ENCODE measurements around the gene SH3PXD2B. TPM values are rescaled to one million over a fixed set of nuclear protein-coding genes. Genes with fewer than 3 reads are reported as not detected.

The SH3PXD2B gene
- total RNA-seq, 1 experiment from 2014 or later = 64.1 TPM

DNA sequence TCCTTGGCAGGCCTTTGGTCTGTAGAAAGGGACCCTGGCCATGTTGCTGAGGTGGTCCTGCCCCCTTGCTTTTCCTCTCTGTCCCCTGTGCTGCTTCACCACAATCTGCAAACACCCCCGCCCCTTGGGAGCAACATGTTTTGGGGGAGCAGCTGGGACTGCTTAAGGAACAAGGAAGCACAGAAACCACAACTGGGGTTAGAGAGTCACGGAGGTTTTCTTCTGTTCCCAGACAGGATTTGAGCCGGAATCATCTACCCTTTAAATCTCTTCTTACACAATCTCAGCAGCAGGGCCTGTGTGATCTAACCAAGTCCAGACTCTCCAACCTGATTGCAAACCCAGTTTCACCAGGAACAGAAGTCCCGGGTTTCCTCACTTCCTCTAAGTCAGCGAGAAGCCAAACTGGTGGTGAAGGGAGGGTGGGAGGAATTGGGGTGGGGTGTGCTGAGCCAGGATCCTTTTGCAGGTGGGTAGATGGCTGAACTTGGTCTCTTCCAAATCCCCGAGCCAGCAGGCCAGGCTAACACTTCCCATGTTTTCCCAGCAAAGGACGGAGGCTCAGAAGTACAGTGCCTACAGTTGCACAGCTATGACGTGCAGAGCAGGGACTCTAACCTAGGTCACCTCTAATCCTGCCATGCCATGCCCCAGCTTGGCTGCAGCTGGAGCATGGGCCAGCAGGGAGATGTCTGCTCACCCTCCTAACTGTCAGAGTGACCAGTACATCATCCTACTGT, 25.0 kb downstream of the SH3PXD2B start:
- ChIA-PET POLR2A (no interaction called here), CTCF (no interaction called here)
- Mint-ChIP-seq H3K27me3 (ENCODE audit: low read depth) (no peaks in the 10 kb centered on the region), H3K4me3 (no peak overlapping the region), H3K27ac (no peak overlapping the region), H3K9me3 (no peaks in the 10 kb centered on the region), H3K36me3 (peaks cover 2% of the 10 kb centered on the region; the same call in 1 of the 2 replicates), H3K4me1 (peaks cover 4% of the 10 kb centered on the region; the same call in 1 of the 2 replicates)
- ATAC-seq (no peak), DNase-seq (ENCODE audit: low spot score) (no peak)
- TF ChIP-seq, protein P1, sequence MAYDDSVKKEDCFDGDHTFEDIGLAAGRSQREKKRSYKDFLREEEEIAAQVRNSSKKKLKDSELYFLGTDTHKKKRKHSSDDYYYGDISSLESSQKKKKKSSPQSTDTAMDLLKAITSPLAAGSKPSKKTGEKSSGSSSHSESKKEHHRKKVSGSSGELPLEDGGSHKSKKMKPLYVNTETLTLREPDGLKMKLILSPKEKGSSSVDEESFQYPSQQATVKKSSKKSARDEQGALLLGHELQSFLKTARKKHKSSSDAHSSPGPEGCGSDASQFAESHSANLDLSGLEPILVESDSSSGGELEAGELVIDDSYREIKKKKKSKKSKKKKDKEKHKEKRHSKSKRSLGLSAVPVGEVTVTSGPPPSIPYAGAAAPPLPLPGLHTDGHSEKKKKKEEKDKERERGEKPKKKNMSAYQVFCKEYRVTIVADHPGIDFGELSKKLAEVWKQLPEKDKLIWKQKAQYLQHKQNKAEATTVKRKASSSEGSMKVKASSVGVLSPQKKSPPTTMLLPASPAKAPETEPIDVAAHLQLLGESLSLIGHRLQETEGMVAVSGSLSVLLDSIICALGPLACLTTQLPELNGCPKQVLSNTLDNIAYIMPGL (CRISPR knock-in tag; IDR thresholded peaks at IDR 0.05) = no peak
- TF ChIP-seq ZNF317 (CRISPR knock-in tag; IDR thresholded peaks at IDR 0.05; ENCODE audit: borderline replicate concordance, low read depth) (no peak), FOXP1 (CRISPR knock-in tag; IDR thresholded peaks at IDR 0.05; ENCODE audit: borderline replicate concordance) (no peak), NFYB (CRISPR knock-in tag; conservative IDR thresholded peaks at IDR 0.05; ENCODE audit: low read depth) (no peak), ZNF423 (CRISPR knock-in tag; IDR thresholded peaks at IDR 0.05) (no peak)

DNA sequence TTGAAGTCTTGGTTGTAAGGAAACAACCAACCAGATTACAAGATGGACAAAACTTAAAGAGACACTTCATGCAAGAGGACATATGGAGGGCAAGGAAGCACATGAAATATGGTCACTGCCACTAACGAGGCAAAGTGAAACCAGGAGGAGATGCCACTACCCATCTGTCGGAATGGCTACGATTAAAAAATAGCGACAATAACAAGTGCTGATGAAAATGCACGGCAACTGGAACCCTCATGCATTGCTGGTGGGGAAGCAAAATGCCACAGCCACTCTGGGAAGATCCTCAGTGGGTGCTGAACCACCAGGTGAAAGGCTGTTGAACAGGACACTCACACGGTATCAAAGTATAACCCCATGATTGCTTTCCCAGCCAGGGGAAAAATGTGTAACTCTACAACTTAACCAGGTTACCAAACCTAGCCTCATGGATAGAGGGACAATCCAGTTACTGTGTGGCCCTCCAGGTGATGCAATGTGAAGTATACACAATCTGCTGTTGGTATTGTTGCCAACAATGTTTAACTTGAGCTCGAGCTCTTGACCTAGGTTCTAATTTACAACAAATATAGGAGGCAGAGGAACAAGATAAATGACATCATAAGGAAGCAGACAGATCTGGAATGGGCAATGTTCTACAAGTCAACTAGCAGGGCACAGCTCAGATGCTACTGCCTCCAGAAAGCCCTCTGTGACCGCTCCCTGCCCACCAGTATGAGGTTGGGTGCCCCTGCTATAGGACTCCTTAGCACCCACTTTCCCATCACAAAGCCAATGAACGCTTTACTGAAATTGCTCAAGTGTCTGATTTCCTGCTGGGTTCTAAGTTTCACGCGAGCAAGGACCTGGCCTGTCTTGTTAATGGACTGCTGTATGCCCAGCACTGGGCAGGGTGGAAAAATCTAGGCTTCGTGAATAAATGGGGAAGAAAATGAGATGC, 25.8 kb downstream of the SH3PXD2B start:
- ATAC-seq = no peak
- no peaks in the 10 kb centered on the region for H3K9me3 Mint-ChIP-seq
- no peak overlapping the region for H3K27ac Mint-ChIP-seq
- H3K36me3 Mint-ChIP-seq = peaks cover 2% of the 10 kb centered on the region; the same call in 1 of the 2 replicates
- H3K4me1 Mint-ChIP-seq = peaks cover 4% of the 10 kb centered on the region; the same call in 1 of the 2 replicates
- no peaks in the 10 kb centered on the region for H3K27me3 Mint-ChIP-seq (ENCODE audit: low read depth)
- ChIA-PET CTCF (no interaction called here), POLR2A (no interaction called here)
- DNase-seq (ENCODE audit: low spot score) = no peak
- no peak overlapping the region for H3K4me3 Mint-ChIP-seq
- TF ChIP-seq, protein P2, sequence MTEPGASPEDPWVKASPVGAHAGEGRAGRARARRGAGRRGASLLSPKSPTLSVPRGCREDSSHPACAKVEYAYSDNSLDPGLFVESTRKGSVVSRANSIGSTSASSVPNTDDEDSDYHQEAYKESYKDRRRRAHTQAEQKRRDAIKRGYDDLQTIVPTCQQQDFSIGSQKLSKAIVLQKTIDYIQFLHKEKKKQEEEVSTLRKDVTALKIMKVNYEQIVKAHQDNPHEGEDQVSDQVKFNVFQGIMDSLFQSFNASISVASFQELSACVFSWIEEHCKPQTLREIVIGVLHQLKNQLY (CRISPR knock-in tag; IDR thresholded peaks at IDR 0.05) = no peak
- peak; percentile 96 for TF ChIP-seq GABPB1 (CRISPR knock-in tag; IDR thresholded peaks at IDR 0.05)

DNA sequence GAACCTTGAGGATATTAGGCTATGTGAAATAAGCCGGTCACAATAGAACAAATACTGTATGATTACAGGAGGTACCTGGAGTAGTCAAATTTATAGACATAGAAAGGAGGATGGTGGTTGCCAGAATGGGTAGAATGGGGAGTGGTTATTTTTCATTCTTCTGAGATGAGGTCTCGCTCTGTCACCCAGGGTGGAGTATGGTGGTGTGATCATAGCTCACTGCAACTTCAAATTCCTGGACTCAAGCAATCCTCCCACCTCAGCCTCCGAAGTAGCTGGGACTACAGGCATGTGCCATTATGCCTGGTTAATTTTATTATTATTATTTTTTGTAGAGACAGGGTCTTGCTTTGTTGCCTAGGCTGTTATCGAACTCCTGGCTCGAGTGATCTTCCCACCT, 27.1 kb downstream of the SH3PXD2B start:
- Mint-ChIP-seq H3K4me3 (no peak overlapping the region), H3K27me3 (ENCODE audit: low read depth) (no peaks in the 10 kb centered on the region), H3K36me3 (peaks cover 10% of the 10 kb centered on the region), H3K4me1 (peaks cover 4% of the 10 kb centered on the region; the same call in 1 of the 2 replicates), H3K9me3 (no peaks in the 10 kb centered on the region), H3K27ac (no peak overlapping the region)
- ATAC-seq (no peak), DNase-seq (ENCODE audit: low spot score) (no peak)
- no peak for TF ChIP-seq ZNF396 (CRISPR knock-in tag; IDR thresholded peaks at IDR 0.05; ENCODE audit: borderline replicate concordance)
- no peak for TF ChIP-seq CREB1 (CRISPR knock-in tag; IDR thresholded peaks at IDR 0.05)
- no peak for TF ChIP-seq TP53 (CRISPR knock-in tag; IDR thresholded peaks at IDR 0.05)
- no peak for TF ChIP-seq ZNF232 (CRISPR knock-in tag; IDR thresholded peaks at IDR 0.05)
- TF ChIP-seq FOXJ3 (CRISPR knock-in tag; IDR thresholded peaks at IDR 0.05; ENCODE audit: borderline replicate concordance) = no peak
- no peak for TF ChIP-seq ZNF317 (CRISPR knock-in tag; IDR thresholded peaks at IDR 0.05; ENCODE audit: borderline replicate concordance, low read depth)
- TF ChIP-seq ZNF138 (CRISPR knock-in tag; conservative IDR thresholded peaks at IDR 0.05) = no peak
- no peak for TF ChIP-seq KAT7 (CRISPR knock-in tag; IDR thresholded peaks at IDR 0.05; ENCODE audit: borderline replicate concordance)
- no peak for TF ChIP-seq ESRRA (CRISPR knock-in tag; IDR thresholded peaks at IDR 0.05; ENCODE audit: borderline replicate concordance)
- no peak for TF ChIP-seq MXD4 (CRISPR knock-in tag; IDR thresholded peaks at IDR 0.05; ENCODE audit: borderline replicate concordance)
- TF ChIP-seq FOXK1 (CRISPR knock-in tag; IDR thresholded peaks at IDR 0.05) = no peak
- POLR2A ChIA-PET = no interaction called here
- CTCF ChIA-PET = no interaction called here
